Activated naive CD4-positive, alpha-beta T cell treated with anti-CD3 and anti-CD28 coated beads for 36 hours (primary cell): ENCODE data around the gene KLF11. TPM values are rescaled to one million over a fixed set of nuclear protein-coding genes. Genes with fewer than 3 reads are reported as not detected.
A peak's percentile ranks its signal among the peaks of the same experiment; 100 is the strongest.

Source experiments
- CTCF ChIA-PET: fragments of 350-600 bp; sonication (Branson Sonifier 250); formaldehyde crosslinking; loops from one replicate; lab custom pipeline; 2021; ENCODE audit warnings: antibody characterized with exemption; lab: Charles Lee
- DNase-seq: peaks from one replicate; pipeline ENCODE4 v3.0.0-alpha.2; 2020
- H3K27ac Mint-ChIP-seq: one replicate; pipeline ENCODE4 v1.8.0; 2021; ENCODE audit warnings: mild to moderate bottlenecking, mixed read lengths
- H3K27me3 Mint-ChIP-seq: one replicate; pipeline ENCODE4 v1.8.0; 2021; ENCODE audit warnings: low read depth, mixed read lengths
- H3K36me3 Mint-ChIP-seq: one replicate; pipeline ENCODE4 v1.8.0; 2021; ENCODE audit warnings: low read depth, mixed read lengths
- H3K4me1 Mint-ChIP-seq: one replicate; pipeline ENCODE4 v1.8.0; 2021; ENCODE audit warnings: low read depth, mixed read lengths
- H3K4me3 Mint-ChIP-seq: one replicate; pipeline ENCODE4 v1.8.0; 2021; ENCODE audit warnings: mild to moderate bottlenecking, moderate library complexity, mixed read lengths
- H3K9me3 Mint-ChIP-seq: one replicate; pipeline ENCODE4 v1.8.0; 2021; ENCODE audit warnings: mixed read lengths
- intact Hi-C: fragments of 100-400 bp; cut with micrococcal nuclease; formaldehyde crosslinking; loops from one replicate; pipeline ENCODE4 v1.15.1; 2023
- total RNA-seq, 2 experiments: library from RNA; stranded (reverse); gene quantifications; one replicate each; pipeline ENCODE4 v1.2.3, GENCODE V29; 2021

The KLF11 gene
- total RNA-seq, 2 experiments from 2014 or later: 3.0 to 3.1 TPM

DNA sequence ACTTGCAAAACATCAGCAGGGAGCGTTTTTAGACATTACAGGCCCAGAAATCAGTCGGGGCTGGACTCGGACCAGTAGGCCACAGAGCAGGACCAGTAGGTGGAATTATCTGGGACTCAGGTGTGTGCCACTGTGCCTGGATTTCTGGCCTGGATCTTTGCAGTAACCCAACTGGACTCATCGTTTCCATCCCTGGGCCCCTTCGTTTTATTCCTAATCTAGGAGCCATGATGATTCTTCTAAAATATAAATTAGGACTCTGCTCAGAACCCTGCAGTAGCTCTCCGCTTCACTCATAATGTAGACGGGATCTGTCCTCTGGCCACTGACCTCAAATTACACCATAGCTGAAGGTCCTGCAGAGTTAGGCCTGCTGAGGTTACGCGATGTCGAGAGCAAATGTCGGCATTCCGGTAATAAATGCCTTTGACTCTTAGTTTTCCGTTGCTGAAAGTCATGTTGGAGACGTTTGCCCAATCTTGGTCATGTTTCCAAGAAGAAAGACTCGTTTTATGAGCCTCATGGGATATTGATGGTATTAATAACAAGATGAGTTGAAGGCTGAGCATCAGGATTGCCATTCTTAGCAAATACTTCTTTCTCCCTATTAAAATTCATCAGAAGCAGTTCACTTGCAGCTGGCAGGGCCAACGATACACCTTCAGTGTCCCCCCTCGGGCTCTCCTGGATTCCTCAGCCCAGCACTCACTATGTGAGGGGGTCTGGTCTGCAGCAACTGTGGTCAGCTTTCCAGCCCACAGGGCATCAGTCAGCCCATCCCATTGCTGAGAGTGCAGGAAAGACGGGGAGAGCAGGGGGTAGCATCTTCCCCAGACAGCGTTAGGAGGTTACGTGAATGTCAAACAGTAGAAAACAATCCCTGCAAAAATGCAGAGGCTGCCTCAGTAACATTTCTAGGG, 39.9 kb upstream of the KLF11 start:
- intact Hi-C loops: no loop called here
- CTCF ChIA-PET: no interaction called here
- no peak for DNase-seq

DNA sequence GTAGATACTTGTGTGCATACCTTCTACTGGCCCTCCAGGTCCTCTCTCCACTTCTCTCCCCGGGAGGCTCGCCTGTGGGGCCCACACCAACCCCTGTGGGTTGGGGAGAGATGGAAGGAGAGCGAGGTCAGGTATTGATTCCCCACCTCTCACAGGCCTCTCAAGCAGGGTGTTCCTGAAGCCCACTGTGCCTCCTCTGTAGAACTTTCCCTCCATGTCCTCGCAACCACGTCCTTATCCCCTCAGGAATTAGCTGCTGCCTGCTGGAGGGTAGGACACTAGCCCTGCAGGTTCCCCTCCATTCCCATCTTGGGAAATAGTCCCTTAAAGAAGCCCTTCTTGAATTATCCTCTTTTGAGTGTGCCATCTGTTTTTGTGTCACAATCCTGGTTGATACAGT, 38.9 kb upstream of the KLF11 start:
- Mint-ChIP-seq H3K4me1 (no peaks in the 10 kb centered on the region), H3K9me3 (no peaks in the 10 kb centered on the region), H3K27ac (no peak overlapping the region), H3K27me3 (peaks cover 29% of the 10 kb centered on the region), H3K4me3 (no peak overlapping the region), H3K36me3 (no peaks in the 10 kb centered on the region)
- DNase-seq: no peak
- intact Hi-C loops: no loop called here
- CTCF ChIA-PET: no interaction called here

More for the DNA sequence above, 39.9 kb upstream of the KLF11 start:
- no peak overlapping the region for H3K27ac Mint-ChIP-seq
- H3K4me3 Mint-ChIP-seq: no peak overlapping the region
- no peaks in the 10 kb centered on the region for H3K9me3 Mint-ChIP-seq
- H3K27me3 Mint-ChIP-seq: peaks cover 25% of the 10 kb centered on the region
- H3K4me1 Mint-ChIP-seq: no peaks in the 10 kb centered on the region
- no peaks in the 10 kb centered on the region for H3K36me3 Mint-ChIP-seq

DNA sequence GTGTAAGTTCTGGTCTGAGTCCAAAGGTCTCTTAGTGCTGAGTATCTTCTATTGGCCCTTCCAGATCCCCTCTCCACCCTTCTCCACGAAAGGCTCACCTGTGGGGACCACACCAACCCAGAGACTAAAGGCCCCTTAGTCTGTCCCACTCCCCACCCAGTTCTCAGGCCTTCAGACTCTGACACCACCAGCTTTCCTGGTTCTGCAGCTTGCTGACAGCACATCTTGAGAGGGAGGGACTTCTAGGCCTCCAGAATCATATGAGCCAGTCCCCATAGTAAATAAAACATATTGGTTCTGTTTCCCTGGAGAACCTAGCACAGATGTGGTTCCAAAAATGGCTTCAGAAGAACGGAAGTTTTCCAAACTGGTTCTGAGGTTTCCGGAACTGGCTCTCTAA, 38.5 kb upstream of the KLF11 start:
- no peak overlapping the region for H3K4me3 Mint-ChIP-seq
- no peaks in the 10 kb centered on the region for H3K9me3 Mint-ChIP-seq
- H3K4me1 Mint-ChIP-seq: no peaks in the 10 kb centered on the region
- CTCF ChIA-PET: interaction anchor here (1.9 kb wide), 1 partner anchor 20 kb away, joined by 10 read pairs; no protein-coding TSS in a partner anchor
- no peak for DNase-seq
- intact Hi-C loops: no loop called here
- peaks cover 29% of the 10 kb centered on the region for H3K27me3 Mint-ChIP-seq
- H3K27ac Mint-ChIP-seq: no peak overlapping the region
- H3K36me3 Mint-ChIP-seq: no peaks in the 10 kb centered on the region

DNA sequence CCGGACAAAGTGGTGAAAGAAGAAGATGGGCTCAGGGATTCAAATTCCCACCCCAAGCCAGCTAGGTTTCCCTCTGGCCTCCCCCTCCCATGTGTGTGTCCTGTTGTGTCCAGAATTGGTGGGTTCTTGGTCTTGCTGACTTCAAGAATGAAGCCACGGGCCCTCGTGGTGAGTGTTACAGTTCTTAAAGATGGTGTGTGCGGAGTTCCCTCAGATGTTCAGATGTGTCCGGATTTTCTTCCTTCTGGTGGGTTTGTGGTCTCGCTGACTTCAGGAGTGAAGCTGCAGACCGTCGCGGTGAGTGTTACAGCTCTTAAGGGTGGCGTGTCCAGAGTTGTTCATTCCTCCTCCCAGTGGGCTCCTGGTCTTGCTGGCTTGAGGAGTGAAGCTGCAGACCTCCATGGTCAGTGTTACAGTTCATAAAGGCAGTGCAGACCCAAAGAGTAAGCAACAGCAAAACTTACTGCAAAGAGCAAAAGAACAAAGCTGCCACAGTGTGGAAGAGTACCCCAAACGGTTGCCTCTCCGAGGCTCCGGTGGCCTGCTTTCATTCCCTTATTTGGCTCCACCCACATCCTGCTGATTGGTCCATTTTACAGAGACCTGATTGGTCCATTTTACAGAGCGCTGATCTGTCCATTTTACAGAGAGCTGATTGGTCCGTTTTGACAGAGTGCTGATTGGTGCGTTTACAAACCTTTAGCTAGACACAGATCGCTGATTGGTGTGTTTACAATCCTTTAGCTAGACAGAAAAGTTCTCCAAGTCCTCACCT, 37.7 kb upstream of the KLF11 start:
- intact Hi-C loops: no loop called here
- H3K4me1 Mint-ChIP-seq: no peaks in the 10 kb centered on the region
- DNase-seq: no peak
- H3K27ac Mint-ChIP-seq: no peak overlapping the region
- H3K36me3 Mint-ChIP-seq: no peaks in the 10 kb centered on the region
- CTCF ChIA-PET: interaction anchor here (0.6 to 1.9 kb wide), 4 partner anchors 21 to 192 kb away, joined by 3 to 10 read pairs (median 4); no protein-coding TSS in a partner anchor
- no peak overlapping the region for H3K4me3 Mint-ChIP-seq
- H3K27me3 Mint-ChIP-seq: peaks cover 31% of the 10 kb centered on the region
- H3K9me3 Mint-ChIP-seq: no peaks in the 10 kb centered on the region

DNA sequence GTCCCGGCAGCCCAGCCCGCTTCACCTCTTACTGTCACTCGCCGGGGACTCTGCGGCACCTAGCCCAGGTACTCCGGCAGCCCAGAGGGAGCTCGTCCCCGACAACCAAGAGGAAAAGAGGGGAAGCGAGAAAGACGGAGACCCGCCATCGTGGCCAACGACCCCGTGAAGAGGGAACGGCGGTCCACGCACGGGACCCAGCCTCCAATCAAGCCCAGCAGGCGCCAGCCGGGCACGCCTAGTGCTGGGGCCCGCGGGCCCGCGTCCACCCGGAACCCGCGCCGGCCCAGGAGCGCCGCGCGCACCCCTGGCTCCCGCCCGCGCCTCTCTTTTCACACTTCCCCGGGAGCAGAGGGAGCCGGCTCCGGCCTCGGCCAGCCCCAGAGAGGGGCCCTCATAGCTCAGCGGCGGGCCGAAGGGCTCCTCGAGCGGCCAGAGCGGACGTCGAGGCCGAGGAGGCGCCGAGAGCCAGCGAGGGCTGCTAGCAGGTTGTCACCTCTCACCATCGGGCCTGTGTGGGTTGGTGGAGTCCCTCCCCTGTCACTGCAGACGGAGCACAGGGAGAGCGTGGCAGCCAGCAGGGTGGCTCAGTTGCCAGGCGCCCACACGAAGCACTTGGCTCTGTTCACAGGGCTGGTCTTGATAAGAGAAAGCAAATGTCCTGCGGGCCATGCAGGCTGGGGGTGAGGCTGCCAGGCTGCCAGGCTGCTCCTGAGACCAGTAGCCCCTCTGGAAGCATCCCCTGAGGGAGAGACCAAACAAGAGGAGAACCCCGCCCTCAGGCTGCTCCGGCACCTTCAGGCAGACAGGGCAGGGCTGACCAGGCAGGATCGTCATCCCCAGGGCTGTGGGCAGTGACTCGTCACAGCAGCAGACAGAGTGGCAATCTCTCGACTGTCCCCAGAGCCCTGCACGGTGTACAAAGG, 36.9 kb upstream of the KLF11 start:
- CTCF ChIA-PET: interaction anchor here (0.6 to 1.9 kb wide), 5 partner anchors 22 to 193 kb away, joined by 3 to 10 read pairs (median 5); no protein-coding TSS in a partner anchor
- Mint-ChIP-seq H3K4me3 (no peak overlapping the region), H3K36me3 (no peaks in the 10 kb centered on the region), H3K4me1 (no peaks in the 10 kb centered on the region), H3K9me3 (no peaks in the 10 kb centered on the region), H3K27ac (no peak overlapping the region), H3K27me3 (peaks cover 31% of the 10 kb centered on the region)
- intact Hi-C loops: no loop called here
- DNase-seq: peak; percentile 19

DNA sequence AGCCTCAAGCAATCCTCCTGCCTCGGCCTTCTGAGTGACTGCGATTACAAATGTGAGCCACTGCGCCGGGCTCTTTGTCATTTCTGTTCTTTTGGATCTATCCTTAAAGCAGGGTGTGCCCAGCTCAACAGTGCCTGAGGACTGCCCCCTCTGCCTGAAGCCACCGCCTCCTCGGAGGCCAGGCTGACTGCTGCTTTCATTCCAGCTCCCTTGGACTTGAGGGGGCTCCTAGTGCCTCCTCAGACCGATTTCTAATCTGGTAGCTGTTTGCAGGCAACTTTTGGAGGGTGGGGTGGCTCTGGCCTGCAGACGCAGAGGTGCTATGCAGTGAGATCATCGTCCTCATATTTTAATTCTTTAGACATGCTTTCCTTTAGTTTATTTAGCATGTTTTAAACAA, 35.9 kb upstream of the KLF11 start:
- Mint-ChIP-seq H3K36me3 (no peaks in the 10 kb centered on the region), H3K4me1 (no peaks in the 10 kb centered on the region), H3K27ac (no peak overlapping the region), H3K27me3 (peaks cover 31% of the 10 kb centered on the region), H3K4me3 (no peak overlapping the region), H3K9me3 (no peaks in the 10 kb centered on the region)
- CTCF ChIA-PET: interaction anchor here (1.0 kb wide), 1 partner anchor 23 kb away, joined by 5 read pairs; no protein-coding TSS in a partner anchor
- DNase-seq: no peak
- intact Hi-C loops: no loop called here

DNA sequence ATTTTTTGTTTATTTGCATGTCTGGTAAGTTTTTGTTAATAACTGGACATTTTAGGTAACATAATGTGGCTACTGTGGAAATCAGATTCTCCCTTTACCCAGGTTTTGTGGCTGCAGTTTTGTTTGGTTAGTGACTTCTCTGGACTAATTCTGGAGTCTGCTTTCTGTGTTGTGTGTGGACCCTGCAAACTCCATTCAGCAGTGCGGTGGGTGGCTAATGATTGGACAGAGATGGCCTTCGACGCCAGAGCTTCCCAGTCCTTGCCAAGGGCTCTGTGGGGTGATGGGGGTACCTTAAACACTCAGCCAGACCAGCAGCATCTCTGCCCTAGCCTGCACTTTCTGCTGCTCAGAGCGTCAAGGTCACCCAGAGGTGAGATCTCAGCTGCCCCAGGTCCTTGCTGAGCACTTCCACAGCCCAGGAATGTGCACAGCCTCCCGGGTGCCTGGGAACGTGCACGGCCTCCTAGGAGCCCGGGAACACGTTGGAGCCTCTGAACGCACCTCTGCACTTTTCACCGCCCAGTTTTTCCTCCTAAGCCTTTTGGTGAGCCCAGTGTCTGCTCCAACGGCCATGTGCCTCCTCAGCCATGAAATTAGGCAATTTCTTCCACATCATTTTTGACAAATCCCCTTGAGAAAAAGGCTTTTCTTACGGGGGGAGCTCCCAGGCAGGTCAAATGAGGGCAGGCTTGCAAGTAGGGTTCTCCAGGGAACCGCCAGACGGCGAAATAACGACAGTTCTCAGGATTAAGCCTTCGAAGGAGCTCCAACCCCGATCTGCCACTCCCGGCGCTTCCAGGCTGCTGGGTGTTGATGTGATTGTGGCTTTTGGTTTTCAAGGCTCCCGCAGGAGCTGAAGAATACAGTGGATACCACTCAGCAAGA, 35.2 kb upstream of the KLF11 start:
- H3K9me3 Mint-ChIP-seq: no peaks in the 10 kb centered on the region
- no peak overlapping the region for H3K4me3 Mint-ChIP-seq
- H3K27ac Mint-ChIP-seq: no peak overlapping the region
- H3K27me3 Mint-ChIP-seq: peaks cover 31% of the 10 kb centered on the region
- intact Hi-C loops: no loop called here
- H3K36me3 Mint-ChIP-seq: no peaks in the 10 kb centered on the region
- no peak for DNase-seq
- no peaks in the 10 kb centered on the region for H3K4me1 Mint-ChIP-seq
- CTCF ChIA-PET: interaction anchor here (1.4 kb wide), 1 partner anchor 22 kb away, joined by 4 read pairs; no protein-coding TSS in a partner anchor

DNA sequence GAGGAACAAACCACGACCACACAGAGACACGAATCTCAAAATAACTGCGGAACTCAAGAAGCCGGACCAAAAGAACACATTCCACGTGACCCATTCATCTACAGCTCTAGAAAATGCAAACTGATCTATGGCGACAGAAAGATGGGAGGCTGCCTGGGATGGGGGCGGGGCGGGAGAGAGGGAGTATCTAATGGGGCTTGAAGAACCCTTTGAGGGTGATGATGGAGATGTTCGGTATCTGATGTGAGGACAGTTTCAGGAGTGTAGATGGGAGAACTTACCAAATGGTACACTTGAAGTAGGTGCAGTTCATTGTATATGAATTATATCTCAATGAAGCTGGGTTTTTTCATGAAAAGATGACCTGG, 34.6 kb upstream of the KLF11 start:
- intact Hi-C loops: no loop called here

DNA sequence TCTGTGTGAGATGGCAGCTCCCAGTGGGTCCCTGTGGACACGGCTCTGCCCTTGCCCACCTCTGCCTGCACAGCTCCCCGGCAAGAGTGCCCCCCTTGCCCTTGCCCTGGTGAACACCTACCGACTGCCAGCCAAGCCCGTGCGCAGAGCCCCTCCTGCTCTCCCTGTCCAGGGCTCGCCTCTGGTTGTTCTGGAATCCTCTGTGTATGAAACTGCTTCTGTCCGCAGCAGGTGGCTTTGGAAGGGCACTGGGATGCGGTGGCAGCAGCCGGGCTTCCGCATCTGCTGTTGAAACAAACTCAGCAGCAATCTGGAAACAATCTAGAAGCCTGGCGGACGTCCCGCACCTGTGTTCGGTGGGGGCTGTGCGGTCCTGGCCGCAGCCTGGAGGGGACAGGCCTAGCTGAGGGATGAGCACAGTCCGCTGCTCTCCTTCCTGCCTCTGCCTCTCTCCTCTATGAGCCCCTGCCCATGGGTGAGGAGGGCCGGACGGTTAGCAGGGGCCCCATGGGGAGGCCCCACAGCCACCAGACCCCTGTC, 34.0 kb upstream of the KLF11 start:
- Mint-ChIP-seq H3K27me3 (peaks cover 31% of the 10 kb centered on the region), H3K4me1 (no peaks in the 10 kb centered on the region), H3K9me3 (no peaks in the 10 kb centered on the region), H3K4me3 (no peak overlapping the region), H3K27ac (no peak overlapping the region), H3K36me3 (no peaks in the 10 kb centered on the region)
- intact Hi-C loops: no loop called here
- DNase-seq: no peak
- CTCF ChIA-PET: interaction anchor here (1.0 to 1.4 kb wide), 2 partner anchors 23 to 25 kb away, joined by 4 read pairs; no protein-coding TSS in a partner anchor

More for the DNA sequence above, 34.6 kb upstream of the KLF11 start:
- CTCF ChIA-PET: interaction anchor here (1.4 kb wide), 1 partner anchor 23 kb away, joined by 4 read pairs; no protein-coding TSS in a partner anchor
- H3K27ac Mint-ChIP-seq: no peak overlapping the region
- H3K9me3 Mint-ChIP-seq: no peaks in the 10 kb centered on the region
- no peak overlapping the region for H3K4me3 Mint-ChIP-seq
- H3K4me1 Mint-ChIP-seq: no peaks in the 10 kb centered on the region
- H3K36me3 Mint-ChIP-seq: no peaks in the 10 kb centered on the region
- no peak for DNase-seq
- H3K27me3 Mint-ChIP-seq: peaks cover 31% of the 10 kb centered on the region

DNA sequence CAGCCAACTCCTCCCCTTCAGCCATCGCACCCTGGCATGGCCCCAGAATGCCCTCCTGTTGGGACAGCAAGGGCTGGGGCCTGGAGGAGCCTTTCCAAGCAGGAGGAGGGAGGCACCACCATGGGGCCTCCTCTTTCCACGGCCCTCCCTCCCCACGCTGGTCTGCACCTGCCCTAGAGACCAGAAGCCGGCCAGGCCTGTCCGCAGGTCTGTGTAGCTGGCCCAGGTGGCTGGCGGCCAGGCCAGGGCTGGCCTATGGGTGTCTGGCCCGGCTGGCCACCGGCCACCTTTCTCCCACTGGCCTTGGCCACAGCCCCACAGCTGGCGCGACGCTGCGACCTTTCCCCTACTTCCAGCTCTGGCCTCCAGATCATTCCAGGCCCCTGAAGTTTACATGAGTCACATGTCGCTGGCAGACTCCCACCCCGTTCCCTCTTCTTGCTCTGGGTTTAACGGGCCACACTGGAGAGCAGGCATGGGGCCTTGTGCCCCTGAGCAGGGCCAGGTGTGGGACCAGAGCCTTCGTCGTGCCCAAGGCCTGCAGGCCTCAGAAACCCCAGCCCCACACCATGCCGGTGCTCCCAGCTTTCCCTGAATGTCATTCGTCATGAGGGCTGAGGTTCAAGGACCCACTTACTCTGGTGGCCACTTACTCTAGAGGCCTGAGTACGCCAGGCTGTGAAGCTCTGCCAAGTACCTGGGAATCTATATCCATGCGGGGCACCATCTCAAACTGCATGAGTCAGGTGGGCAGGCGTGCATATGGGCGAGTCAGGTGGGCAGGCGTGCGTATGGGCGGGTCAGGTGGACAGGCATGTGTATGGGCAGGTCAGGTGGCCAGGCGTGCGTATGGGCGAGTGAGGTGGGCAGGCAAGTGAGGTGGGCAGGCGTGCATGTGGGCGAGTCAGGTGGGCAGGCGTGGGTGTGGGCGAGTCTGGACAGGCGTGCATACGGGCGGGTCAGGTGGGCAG, 33.3 kb upstream of the KLF11 start:
- no peak for DNase-seq
- H3K27me3 Mint-ChIP-seq: peaks cover 31% of the 10 kb centered on the region
- no peaks in the 10 kb centered on the region for H3K36me3 Mint-ChIP-seq
- CTCF ChIA-PET: interaction anchor here (1.0 kb wide), 1 partner anchor 26 kb away, joined by 4 read pairs; no protein-coding TSS in a partner anchor
- H3K27ac Mint-ChIP-seq: no peak overlapping the region
- intact Hi-C loops: no loop called here
- H3K9me3 Mint-ChIP-seq: no peaks in the 10 kb centered on the region
- H3K4me1 Mint-ChIP-seq: no peaks in the 10 kb centered on the region
- no peak overlapping the region for H3K4me3 Mint-ChIP-seq
